HL-60 (cell line): ENCODE results near the gene TAGLN.

Experiments used
- POLR2AphosphoS5 ChIP-seq: IDR thresholded peaks from 2 replicates; pipeline ENCODE4 v1.6.1; 2012; ENCODE audit warnings: low read depth
- TF ChIP-seq, protein P1 (sequence below): IDR thresholded peaks from one replicate; pipeline ENCODE4 v1.5.1; 2011; ENCODE audit warnings: low read length, control low read depth, inconsistent platforms; ENCODE audit not compliant: insufficient read depth
- TF ChIP-seq, protein P2 (sequence below): IDR thresholded peaks from 2 replicates; pipeline ENCODE4 v1.6.1; 2012; ENCODE audit warnings: low read depth; ENCODE audit not compliant: insufficient replicate concordance

DNA sequence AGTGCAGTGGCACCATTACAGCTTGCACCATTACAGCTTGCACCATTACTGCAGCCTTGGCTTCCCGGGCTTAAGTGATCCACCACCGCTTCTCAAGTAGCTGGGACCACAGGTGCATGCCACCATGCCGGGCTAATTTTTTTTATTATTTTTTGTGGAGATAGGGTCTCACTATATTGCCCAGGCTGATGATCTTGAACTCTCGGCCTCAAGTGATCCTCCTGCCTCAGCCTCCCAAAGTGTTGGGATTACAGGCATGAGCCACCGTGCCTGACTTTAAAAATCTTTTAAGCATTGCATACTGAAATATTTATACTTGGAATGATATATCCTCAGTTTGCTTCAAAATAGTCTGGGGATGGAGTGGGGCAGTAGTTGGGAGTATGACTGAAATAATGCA lies 44.7 kb upstream of the TAGLN start:
- TF ChIP-seq, protein P1, sequence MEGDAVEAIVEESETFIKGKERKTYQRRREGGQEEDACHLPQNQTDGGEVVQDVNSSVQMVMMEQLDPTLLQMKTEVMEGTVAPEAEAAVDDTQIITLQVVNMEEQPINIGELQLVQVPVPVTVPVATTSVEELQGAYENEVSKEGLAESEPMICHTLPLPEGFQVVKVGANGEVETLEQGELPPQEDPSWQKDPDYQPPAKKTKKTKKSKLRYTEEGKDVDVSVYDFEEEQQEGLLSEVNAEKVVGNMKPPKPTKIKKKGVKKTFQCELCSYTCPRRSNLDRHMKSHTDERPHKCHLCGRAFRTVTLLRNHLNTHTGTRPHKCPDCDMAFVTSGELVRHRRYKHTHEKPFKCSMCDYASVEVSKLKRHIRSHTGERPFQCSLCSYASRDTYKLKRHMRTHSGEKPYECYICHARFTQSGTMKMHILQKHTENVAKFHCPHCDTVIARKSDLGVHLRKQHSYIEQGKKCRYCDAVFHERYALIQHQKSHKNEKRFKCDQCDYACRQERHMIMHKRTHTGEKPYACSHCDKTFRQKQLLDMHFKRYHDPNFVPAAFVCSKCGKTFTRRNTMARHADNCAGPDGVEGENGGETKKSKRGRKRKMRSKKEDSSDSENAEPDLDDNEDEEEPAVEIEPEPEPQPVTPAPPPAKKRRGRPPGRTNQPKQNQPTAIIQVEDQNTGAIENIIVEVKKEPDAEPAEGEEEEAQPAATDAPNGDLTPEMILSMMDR, result no peak
- no peak for TF ChIP-seq POLR2AphosphoS5
- TF ChIP-seq, protein P2, sequence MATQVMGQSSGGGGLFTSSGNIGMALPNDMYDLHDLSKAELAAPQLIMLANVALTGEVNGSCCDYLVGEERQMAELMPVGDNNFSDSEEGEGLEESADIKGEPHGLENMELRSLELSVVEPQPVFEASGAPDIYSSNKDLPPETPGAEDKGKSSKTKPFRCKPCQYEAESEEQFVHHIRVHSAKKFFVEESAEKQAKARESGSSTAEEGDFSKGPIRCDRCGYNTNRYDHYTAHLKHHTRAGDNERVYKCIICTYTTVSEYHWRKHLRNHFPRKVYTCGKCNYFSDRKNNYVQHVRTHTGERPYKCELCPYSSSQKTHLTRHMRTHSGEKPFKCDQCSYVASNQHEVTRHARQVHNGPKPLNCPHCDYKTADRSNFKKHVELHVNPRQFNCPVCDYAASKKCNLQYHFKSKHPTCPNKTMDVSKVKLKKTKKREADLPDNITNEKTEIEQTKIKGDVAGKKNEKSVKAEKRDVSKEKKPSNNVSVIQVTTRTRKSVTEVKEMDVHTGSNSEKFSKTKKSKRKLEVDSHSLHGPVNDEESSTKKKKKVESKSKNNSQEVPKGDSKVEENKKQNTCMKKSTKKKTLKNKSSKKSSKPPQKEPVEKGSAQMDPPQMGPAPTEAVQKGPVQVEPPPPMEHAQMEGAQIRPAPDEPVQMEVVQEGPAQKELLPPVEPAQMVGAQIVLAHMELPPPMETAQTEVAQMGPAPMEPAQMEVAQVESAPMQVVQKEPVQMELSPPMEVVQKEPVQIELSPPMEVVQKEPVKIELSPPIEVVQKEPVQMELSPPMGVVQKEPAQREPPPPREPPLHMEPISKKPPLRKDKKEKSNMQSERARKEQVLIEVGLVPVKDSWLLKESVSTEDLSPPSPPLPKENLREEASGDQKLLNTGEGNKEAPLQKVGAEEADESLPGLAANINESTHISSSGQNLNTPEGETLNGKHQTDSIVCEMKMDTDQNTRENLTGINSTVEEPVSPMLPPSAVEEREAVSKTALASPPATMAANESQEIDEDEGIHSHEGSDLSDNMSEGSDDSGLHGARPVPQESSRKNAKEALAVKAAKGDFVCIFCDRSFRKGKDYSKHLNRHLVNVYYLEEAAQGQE, result no peak
